GM23338 (cell line): ENCODE measurements around the gene PDE4D. TPM values are rescaled to one million over a fixed set of nuclear protein-coding genes. Genes with fewer than 3 reads are reported as not detected.

Experiments used
- ATAC-seq: fragments of 200-7000 bp; cut with Tn5 transposase; 3 replicates; pipeline ENCODE4 v1.9.1; 2020
- DNase-seq: peaks from one replicate; pipeline ENCODE4 v3.0.0-alpha.2; 2015; ENCODE audit warnings: low spot score
- H2AFZ ChIP-seq: fragments of 200-600 bp; sonication (generic); 2 replicates; pipeline ENCODE4 v1.8.0; 2016; ENCODE audit warnings: antibody characterized with exemption, mild to moderate bottlenecking, moderate library complexity
- H3F3A ChIP-seq: fragments of 200-600 bp; sonication (generic); replicated peaks from 2 replicates; pipeline ENCODE4 v1.8.0; 2017; ENCODE audit warnings: antibody characterized with exemption, mixed run types, low read depth
- H3K27ac ChIP-seq: fragments of 200-600 bp; sonication (generic); 2 replicates; pipeline ENCODE4 v1.6.1; 2016; ENCODE audit warnings: low read depth
- H3K27me3 ChIP-seq: fragments of 200-600 bp; sonication (generic); 2 replicates; pipeline ENCODE4 v1.8.0; 2016; ENCODE audit warnings: mild to moderate bottlenecking, mixed run types, moderate library complexity; ENCODE audit not compliant: insufficient read depth
- H3K36me3 ChIP-seq: fragments of 200-600 bp; sonication (generic); 2 replicates; pipeline ENCODE4 v1.8.0; 2016; ENCODE audit warnings: mild to moderate bottlenecking; ENCODE audit not compliant: insufficient read depth
- H3K4me1 ChIP-seq: fragments of 200-600 bp; sonication (generic); 2 replicates; pipeline ENCODE4 v1.8.0; 2016; ENCODE audit warnings: mild to moderate bottlenecking, moderate library complexity; ENCODE audit not compliant: insufficient read depth
- H3K4me2 ChIP-seq: fragments of 200-600 bp; sonication (generic); 2 replicates; pipeline ENCODE4 v1.7.1; 2017; ENCODE audit warnings: mixed run types
- H3K4me3 ChIP-seq: fragments of 200-600 bp; sonication (generic); 2 replicates; pipeline ENCODE4 v1.6.1; 2016; ENCODE audit warnings: mixed run types
- H3K79me2 ChIP-seq: fragments of 200-600 bp; sonication (generic); replicated peaks from 2 replicates; pipeline ENCODE4 v1.8.0; 2017; ENCODE audit warnings: mild to moderate bottlenecking; ENCODE audit not compliant: insufficient read depth
- H3K9me2 ChIP-seq: fragments of 200-600 bp; sonication (generic); 2 replicates; pipeline ENCODE4 v1.8.0; 2017; ENCODE audit not compliant: insufficient read depth
- H4K20me1 ChIP-seq: fragments of 200-600 bp; sonication (generic); replicated peaks from 2 replicates; pipeline ENCODE4 v1.8.0; 2017; ENCODE audit warnings: mild to moderate bottlenecking; ENCODE audit not compliant: insufficient read depth
- H3K27ac Mint-ChIP-seq: 2 replicates; pipeline ENCODE4 v1.8.0; 2020; ENCODE audit warnings: inconsistent platforms, mild to moderate bottlenecking, moderate library complexity, mixed read lengths
- H3K27me3 Mint-ChIP-seq: 3 replicates; pipeline ENCODE4 v1.8.0; 2022; ENCODE audit warnings: low read depth, mild to moderate bottlenecking, moderate library complexity, mixed read lengths, inconsistent platforms; ENCODE audit not compliant: insufficient read depth, poor library complexity
- H3K36me3 Mint-ChIP-seq: 3 replicates; pipeline ENCODE4 v1.8.0; 2021; ENCODE audit warnings: low read depth, mild to moderate bottlenecking, inconsistent platforms, moderate library complexity, mixed read lengths
- H3K4me1 Mint-ChIP-seq: 3 replicates; pipeline ENCODE4 v1.8.0; 2020; ENCODE audit warnings: mild to moderate bottlenecking, inconsistent platforms, mixed read lengths
- H3K4me3 Mint-ChIP-seq: 3 replicates; pipeline ENCODE4 v1.8.0; 2021; ENCODE audit warnings: moderate library complexity, mild to moderate bottlenecking, inconsistent platforms, mixed read lengths
- H3K9me3 Mint-ChIP-seq: 3 replicates; pipeline ENCODE4 v1.8.0; 2020; ENCODE audit warnings: moderate library complexity, mild to moderate bottlenecking, inconsistent platforms, mixed read lengths
- CREB1 ChIP-seq: fragments of 250-450 bp; sonication (Bioruptor Pico); IDR thresholded peaks from 2 replicates; pipeline ENCODE4 v1.5.0; 2020; ENCODE audit warnings: low read depth, mild to moderate bottlenecking, moderate library complexity
- EZH2 ChIP-seq: fragments of 200-600 bp; sonication (generic); IDR thresholded peaks from one replicate; pipeline ENCODE4 v1.8.0; 2017; ENCODE audit warnings: antibody characterized with exemption, mild to moderate bottlenecking, low read depth; ENCODE audit not compliant: unreplicated experiment
- EZH2phosphoT487 ChIP-seq: fragments of 200-600 bp; sonication (generic); IDR thresholded peaks from one replicate; pipeline ENCODE4 v1.8.1; 2018; ENCODE audit warnings: antibody characterized with exemption; ENCODE audit not compliant: unreplicated experiment
- JUNB ChIP-seq: IDR thresholded peaks from one replicate; pipeline ENCODE4 v1.6.1; 2016; ENCODE audit warnings: antibody characterized with exemption; ENCODE audit not compliant: unreplicated experiment
- NANOG ChIP-seq: IDR thresholded peaks from 2 replicates; pipeline ENCODE4 v1.6.1; 2016; ENCODE audit warnings: antibody characterized with exemption, borderline replicate concordance
- POLR2AphosphoS5 ChIP-seq: IDR thresholded peaks from 2 replicates; pipeline ENCODE4 v1.6.1; 2016; ENCODE audit warnings: antibody characterized with exemption, low read depth
- STAT1 ChIP-seq: IDR thresholded peaks from one replicate; pipeline ENCODE4 v1.6.1; 2016; ENCODE audit warnings: antibody characterized with exemption; ENCODE audit not compliant: unreplicated experiment
- ZNF114 ChIP-seq: fragments of 250-450 bp; sonication (Bioruptor Pico); IDR thresholded peaks from 2 replicates; pipeline ENCODE4 v1.5.0; 2020; ENCODE audit warnings: mild to moderate bottlenecking, moderate library complexity
- ZNF331 ChIP-seq: fragments of 250-450 bp; sonication (Bioruptor Pico); IDR thresholded peaks from 2 replicates; pipeline ENCODE4 v1.5.0; 2020; ENCODE audit warnings: low read depth, mild to moderate bottlenecking, moderate library complexity
- polyA plus RNA-seq: library from polyadenylated mRNA; unstranded; fragments of >200 nt; fragmentation: Nextera tagmentation; extraction: Ambion mirVana; gene quantifications from 2 replicates; pipeline ENCODE4 v1.2.1, GENCODE V29; 2016
- total RNA-seq: library from RNA; depleted of rRNA; stranded (reverse); fragments of >200 nt; shearing (Covaris generic); gene quantifications from 2 replicates; pipeline ENCODE4 v1.2.3, GENCODE V29; 2014
- TF ChIP-seq, protein P1 (sequence below), 2 experiments: fragments of 200-600 bp in 1 of 2; sonication (generic) in 1 of 2; conservative IDR thresholded peaks; 2 replicates each; pipeline versions ENCODE4 v1.5.1 to v1.6.1; 2016 to 2017; ENCODE audit warnings: antibody characterized with exemption in 2 of 2, low read depth in 2 of 2, mild to moderate bottlenecking in 2 of 2, moderate library complexity in 1 of 2
- TF ChIP-seq, protein P2 (sequence below): IDR thresholded peaks from one replicate; pipeline ENCODE4 v1.6.1; 2018; ENCODE audit warnings: antibody characterized with exemption; ENCODE audit not compliant: unreplicated experiment
- TF ChIP-seq, protein P3 (sequence below): IDR thresholded peaks from 2 replicates; pipeline ENCODE4 v1.6.1; 2016; ENCODE audit warnings: antibody characterized with exemption
- TF ChIP-seq, protein P4 (sequence below): fragments of 250-450 bp; sonication (Bioruptor Pico); IDR thresholded peaks from 2 replicates; pipeline ENCODE4 v1.5.0; 2020; ENCODE audit warnings: mild to moderate bottlenecking, moderate library complexity

Gene PDE4D
- total and polyA plus RNA-seq, 2 experiments from 2014 or later, result 2.1 to 4.7 TPM

DNA sequence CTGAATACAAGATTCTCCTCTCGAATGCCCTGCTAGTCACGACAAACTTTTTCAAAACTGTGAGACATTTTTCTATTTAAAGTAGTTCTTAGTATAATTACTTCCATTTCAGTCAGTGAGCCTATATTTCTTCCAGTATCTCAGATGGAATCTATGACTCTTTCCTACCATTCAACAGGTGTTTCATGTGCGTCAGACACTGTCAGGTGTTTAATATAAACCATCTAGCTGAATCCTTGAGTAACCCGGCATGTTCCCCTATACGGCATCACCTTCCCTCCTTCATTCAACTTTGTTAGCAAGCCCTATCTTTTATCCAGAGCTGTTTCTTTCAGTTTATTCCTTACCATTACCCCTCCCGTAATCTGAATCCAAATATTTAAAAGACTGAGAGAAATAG, 891.8 kb downstream of the PDE4D start:
- Mint-ChIP-seq H3K9me3 (no peaks in the 10 kb centered on the region), H3K36me3 (peaks cover 4% of the 10 kb centered on the region; the same call in 1 of the 3 replicates), H3K27ac (no peak overlapping the region), H3K4me3 (no peak overlapping the region), H3K4me1 (peaks cover 52% of the 10 kb centered on the region), H3K27me3 (peaks cover 5% of the 10 kb centered on the region)
- Histone ChIP-seq H2AFZ (no peak overlapping the region), H3K79me2 (no peaks in the 10 kb centered on the region), H3K4me2 (no peak overlapping the region), H3K4me3 (no peak overlapping the region), H3K27ac (no peak overlapping the region), H3K27me3 (no peaks in the 10 kb centered on the region), H3F3A (no peaks in the 10 kb centered on the region), H3K4me1 (peaks cover 23% of the 10 kb centered on the region), H4K20me1 (no peaks in the 10 kb centered on the region), H3K36me3 (no peaks in the 10 kb centered on the region), H3K9me2 (no peaks in the 10 kb centered on the region)
- ATAC-seq (no peak), DNase-seq (no peak)
- TF ChIP-seq ZNF331 (CRISPR knock-in tag) (no peak), JUNB (no peak), EZH2phosphoT487 (no peak), EZH2 (no peak), POLR2AphosphoS5 (no peak), CREB1 (no peak), STAT1 (no peak), NANOG (no peak), ZNF114 (no peak)
- TF ChIP-seq, protein P1, sequence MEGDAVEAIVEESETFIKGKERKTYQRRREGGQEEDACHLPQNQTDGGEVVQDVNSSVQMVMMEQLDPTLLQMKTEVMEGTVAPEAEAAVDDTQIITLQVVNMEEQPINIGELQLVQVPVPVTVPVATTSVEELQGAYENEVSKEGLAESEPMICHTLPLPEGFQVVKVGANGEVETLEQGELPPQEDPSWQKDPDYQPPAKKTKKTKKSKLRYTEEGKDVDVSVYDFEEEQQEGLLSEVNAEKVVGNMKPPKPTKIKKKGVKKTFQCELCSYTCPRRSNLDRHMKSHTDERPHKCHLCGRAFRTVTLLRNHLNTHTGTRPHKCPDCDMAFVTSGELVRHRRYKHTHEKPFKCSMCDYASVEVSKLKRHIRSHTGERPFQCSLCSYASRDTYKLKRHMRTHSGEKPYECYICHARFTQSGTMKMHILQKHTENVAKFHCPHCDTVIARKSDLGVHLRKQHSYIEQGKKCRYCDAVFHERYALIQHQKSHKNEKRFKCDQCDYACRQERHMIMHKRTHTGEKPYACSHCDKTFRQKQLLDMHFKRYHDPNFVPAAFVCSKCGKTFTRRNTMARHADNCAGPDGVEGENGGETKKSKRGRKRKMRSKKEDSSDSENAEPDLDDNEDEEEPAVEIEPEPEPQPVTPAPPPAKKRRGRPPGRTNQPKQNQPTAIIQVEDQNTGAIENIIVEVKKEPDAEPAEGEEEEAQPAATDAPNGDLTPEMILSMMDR (conservative IDR thresholded peaks at IDR 0.05; ENCODE audit: low read depth in 2 of 2), result no peak
- TF ChIP-seq, protein P2, sequence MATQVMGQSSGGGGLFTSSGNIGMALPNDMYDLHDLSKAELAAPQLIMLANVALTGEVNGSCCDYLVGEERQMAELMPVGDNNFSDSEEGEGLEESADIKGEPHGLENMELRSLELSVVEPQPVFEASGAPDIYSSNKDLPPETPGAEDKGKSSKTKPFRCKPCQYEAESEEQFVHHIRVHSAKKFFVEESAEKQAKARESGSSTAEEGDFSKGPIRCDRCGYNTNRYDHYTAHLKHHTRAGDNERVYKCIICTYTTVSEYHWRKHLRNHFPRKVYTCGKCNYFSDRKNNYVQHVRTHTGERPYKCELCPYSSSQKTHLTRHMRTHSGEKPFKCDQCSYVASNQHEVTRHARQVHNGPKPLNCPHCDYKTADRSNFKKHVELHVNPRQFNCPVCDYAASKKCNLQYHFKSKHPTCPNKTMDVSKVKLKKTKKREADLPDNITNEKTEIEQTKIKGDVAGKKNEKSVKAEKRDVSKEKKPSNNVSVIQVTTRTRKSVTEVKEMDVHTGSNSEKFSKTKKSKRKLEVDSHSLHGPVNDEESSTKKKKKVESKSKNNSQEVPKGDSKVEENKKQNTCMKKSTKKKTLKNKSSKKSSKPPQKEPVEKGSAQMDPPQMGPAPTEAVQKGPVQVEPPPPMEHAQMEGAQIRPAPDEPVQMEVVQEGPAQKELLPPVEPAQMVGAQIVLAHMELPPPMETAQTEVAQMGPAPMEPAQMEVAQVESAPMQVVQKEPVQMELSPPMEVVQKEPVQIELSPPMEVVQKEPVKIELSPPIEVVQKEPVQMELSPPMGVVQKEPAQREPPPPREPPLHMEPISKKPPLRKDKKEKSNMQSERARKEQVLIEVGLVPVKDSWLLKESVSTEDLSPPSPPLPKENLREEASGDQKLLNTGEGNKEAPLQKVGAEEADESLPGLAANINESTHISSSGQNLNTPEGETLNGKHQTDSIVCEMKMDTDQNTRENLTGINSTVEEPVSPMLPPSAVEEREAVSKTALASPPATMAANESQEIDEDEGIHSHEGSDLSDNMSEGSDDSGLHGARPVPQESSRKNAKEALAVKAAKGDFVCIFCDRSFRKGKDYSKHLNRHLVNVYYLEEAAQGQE, result no peak
- TF ChIP-seq, protein P3, sequence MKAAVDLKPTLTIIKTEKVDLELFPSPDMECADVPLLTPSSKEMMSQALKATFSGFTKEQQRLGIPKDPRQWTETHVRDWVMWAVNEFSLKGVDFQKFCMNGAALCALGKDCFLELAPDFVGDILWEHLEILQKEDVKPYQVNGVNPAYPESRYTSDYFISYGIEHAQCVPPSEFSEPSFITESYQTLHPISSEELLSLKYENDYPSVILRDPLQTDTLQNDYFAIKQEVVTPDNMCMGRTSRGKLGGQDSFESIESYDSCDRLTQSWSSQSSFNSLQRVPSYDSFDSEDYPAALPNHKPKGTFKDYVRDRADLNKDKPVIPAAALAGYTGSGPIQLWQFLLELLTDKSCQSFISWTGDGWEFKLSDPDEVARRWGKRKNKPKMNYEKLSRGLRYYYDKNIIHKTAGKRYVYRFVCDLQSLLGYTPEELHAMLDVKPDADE, result no peak
- TF ChIP-seq, protein P4, sequence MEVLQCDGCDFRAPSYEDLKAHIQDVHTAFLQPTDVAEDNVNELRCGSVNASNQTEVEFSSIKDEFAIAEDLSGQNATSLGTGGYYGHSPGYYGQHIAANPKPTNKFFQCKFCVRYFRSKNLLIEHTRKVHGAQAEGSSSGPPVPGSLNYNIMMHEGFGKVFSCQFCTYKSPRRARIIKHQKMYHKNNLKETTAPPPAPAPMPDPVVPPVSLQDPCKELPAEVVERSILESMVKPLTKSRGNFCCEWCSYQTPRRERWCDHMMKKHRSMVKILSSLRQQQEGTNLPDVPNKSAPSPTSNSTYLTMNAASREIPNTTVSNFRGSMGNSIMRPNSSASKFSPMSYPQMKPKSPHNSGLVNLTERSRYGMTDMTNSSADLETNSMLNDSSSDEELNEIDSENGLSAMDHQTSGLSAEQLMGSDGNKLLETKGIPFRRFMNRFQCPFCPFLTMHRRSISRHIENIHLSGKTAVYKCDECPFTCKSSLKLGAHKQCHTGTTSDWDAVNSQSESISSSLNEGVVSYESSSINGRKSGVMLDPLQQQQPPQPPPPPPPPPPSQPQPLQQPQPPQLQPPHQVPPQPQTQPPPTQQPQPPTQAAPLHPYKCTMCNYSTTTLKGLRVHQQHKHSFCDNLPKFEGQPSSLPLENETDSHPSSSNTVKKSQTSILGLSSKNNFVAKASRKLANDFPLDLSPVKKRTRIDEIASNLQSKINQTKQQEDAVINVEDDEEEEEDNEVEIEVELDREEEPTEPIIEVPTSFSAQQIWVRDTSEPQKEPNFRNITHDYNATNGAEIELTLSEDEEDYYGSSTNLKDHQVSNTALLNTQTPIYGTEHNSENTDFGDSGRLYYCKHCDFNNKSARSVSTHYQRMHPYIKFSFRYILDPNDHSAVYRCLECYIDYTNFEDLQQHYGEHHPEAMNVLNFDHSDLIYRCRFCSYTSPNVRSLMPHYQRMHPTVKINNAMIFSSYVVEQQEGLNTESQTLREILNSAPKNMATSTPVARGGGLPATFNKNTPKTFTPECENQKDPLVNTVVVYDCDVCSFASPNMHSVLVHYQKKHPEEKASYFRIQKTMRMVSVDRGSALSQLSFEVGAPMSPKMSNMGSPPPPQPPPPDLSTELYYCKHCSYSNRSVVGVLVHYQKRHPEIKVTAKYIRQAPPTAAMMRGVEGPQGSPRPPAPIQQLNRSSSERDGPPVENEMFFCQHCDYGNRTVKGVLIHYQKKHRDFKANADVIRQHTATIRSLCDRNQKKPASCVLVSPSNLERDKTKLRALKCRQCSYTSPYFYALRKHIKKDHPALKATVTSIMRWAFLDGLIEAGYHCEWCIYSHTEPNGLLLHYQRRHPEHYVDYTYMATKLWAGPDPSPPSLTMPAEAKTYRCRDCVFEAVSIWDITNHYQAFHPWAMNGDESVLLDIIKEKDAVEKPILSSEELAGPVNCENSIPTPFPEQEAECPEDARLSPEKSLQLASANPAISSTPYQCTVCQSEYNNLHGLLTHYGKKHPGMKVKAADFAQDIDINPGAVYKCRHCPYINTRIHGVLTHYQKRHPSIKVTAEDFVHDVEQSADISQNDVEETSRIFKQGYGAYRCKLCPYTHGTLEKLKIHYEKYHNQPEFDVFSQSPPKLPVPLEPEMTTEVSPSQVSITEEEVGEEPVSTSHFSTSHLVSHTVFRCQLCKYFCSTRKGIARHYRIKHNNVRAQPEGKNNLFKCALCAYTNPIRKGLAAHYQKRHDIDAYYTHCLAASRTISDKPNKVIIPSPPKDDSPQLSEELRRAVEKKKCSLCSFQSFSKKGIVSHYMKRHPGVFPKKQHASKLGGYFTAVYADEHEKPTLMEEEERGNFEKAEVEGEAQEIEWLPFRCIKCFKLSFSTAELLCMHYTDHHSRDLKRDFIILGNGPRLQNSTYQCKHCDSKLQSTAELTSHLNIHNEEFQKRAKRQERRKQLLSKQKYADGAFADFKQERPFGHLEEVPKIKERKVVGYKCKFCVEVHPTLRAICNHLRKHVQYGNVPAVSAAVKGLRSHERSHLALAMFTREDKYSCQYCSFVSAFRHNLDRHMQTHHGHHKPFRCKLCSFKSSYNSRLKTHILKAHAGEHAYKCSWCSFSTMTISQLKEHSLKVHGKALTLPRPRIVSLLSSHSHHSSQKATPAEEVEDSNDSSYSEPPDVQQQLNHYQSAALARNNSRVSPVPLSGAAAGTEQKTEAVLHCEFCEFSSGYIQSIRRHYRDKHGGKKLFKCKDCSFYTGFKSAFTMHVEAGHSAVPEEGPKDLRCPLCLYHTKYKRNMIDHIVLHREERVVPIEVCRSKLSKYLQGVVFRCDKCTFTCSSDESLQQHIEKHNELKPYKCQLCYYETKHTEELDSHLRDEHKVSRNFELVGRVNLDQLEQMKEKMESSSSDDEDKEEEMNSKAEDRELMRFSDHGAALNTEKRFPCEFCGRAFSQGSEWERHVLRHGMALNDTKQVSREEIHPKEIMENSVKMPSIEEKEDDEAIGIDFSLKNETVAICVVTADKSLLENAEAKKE (CRISPR knock-in tag), result no peak
